Endothelial cell of umbilical vein (primary cell): ENCODE measurements around the gene AGXT. TPM values are rescaled to one million over a fixed set of nuclear protein-coding genes. Genes with fewer than 3 reads are reported as not detected.

Source experiments
- BruUV-seq: library from RNA; stranded (reverse); fragments of 400-500 nt; replicated peaks from 2 replicates; lab custom pipeline; 2021; lab: Mats Ljungman, UMichigan
- CTCF ChIA-PET: fragments of 300-600, 350-600 bp; sonication (Branson Sonifier 250); formaldehyde crosslinking; loops from one replicate; lab custom pipeline; 2021; ENCODE audit warnings: antibody characterized with exemption, inconsistent platforms; lab: Charles Lee
- POLR2A ChIA-PET: fragments of 300-600, 350-600 bp; sonication (Branson Sonifier 250); formaldehyde crosslinking; loops from one replicate; lab custom pipeline; 2021; ENCODE audit warnings: antibody characterized with exemption, inconsistent platforms; lab: Charles Lee
- DNase-seq: peaks from one replicate; pipeline ENCODE4 v3.0.0-alpha.2; 2011; ENCODE audit warnings: low read depth, low spot score
- FAIRE-seq: peaks from 2 replicates; lab custom pipeline; 2011; peaks lifted over from hg19 to GRCh38; lab: Jason Lieb, UNC
- H2AFZ ChIP-seq: 2 replicates; pipeline ENCODE4 v1.6.0; 2012; ENCODE audit warnings: low read depth, low read length, control low read depth, inconsistent platforms
- H3K27ac ChIP-seq: 2 replicates; pipeline ENCODE4 v1.5.1; 2011; ENCODE audit warnings: low read depth, mild to moderate bottlenecking, control low read depth, low read length, moderate library complexity; ENCODE audit not compliant: insufficient read depth
- H3K27me3 ChIP-seq, 2 experiments: 2 replicates each; pipeline versions ENCODE4 v1.6.0 to v1.6.1; 2011; ENCODE audit warnings: low read length in 2 of 2, mixed read lengths in 1 of 2; ENCODE audit not compliant: control insufficient read depth in 2 of 2, insufficient read depth in 2 of 2
- H3K36me3 ChIP-seq, 2 experiments: 2 replicates in 1 of 2; 3 replicates in 1 of 2; pipeline ENCODE4 v1.5.1; 2011; ENCODE audit warnings: low read length in 2 of 2, mild to moderate bottlenecking in 1 of 2, moderate library complexity in 1 of 2; ENCODE audit not compliant: control insufficient read depth in 2 of 2, insufficient read depth in 2 of 2; ENCODE audit errors: extremely low read depth in 1 of 2
- H3K4me1 ChIP-seq: 3 replicates; pipeline ENCODE4 v1.5.1; 2011; ENCODE audit warnings: mild to moderate bottlenecking, low read length; ENCODE audit not compliant: control insufficient read depth, insufficient read depth; ENCODE audit errors: extremely low read depth
- H3K4me2 ChIP-seq: 2 replicates; pipeline ENCODE4 v1.6.1; 2011; ENCODE audit warnings: low read length, control low read depth, mixed read lengths; ENCODE audit not compliant: insufficient read depth
- H3K4me3 ChIP-seq, 3 experiments: fragments of 200-600 bp in 1 of 3; sonication (generic), shearing (Covaris generic) in 1 of 3; replicated peaks in 1 of 3; 2 replicates each; pipeline ENCODE4 v1.5.1; 2011 to 2016; ENCODE audit warnings: control low read depth in 3 of 3, low read length in 3 of 3, mild to moderate bottlenecking in 2 of 3, inconsistent platforms in 1 of 3, low read depth in 1 of 3, moderate library complexity in 1 of 3; ENCODE audit not compliant: insufficient read depth in 1 of 3
- H3K79me2 ChIP-seq: 2 replicates; pipeline ENCODE4 v1.6.0; 2012; ENCODE audit warnings: low read length, inconsistent platforms; ENCODE audit not compliant: control insufficient read depth, insufficient read depth
- H3K9ac ChIP-seq: replicated peaks from 2 replicates; pipeline ENCODE3; 2011; ENCODE audit warnings: low read length, control low read depth; ENCODE audit not compliant: insufficient read depth; ENCODE audit errors: extremely low read depth
- H3K9me1 ChIP-seq: replicated peaks from 3 replicates; pipeline ENCODE4 v1.6.0; 2011; ENCODE audit warnings: mild to moderate bottlenecking, low read length; ENCODE audit not compliant: control insufficient read depth, insufficient read depth; ENCODE audit errors: extremely low read depth
- H3K9me3 ChIP-seq: replicated peaks from 2 replicates; pipeline ENCODE4 v1.5.1; 2012; ENCODE audit warnings: low read length, inconsistent platforms; ENCODE audit not compliant: control insufficient read depth, insufficient read depth
- H4K20me1 ChIP-seq: replicated peaks from 2 replicates; pipeline ENCODE3; 2011; ENCODE audit warnings: mild to moderate bottlenecking, low read length; ENCODE audit not compliant: control insufficient read depth, insufficient read depth; ENCODE audit errors: extremely low read depth
- CTCF ChIP-seq, 2 donors: IDR thresholded peaks; 1 replicate in 1 of 2; 2 replicates in 1 of 2; pipeline ENCODE4 v1.5.1; 2011; ENCODE audit warnings: low read length in 2 of 2, mild to moderate bottlenecking in 2 of 2, moderate library complexity in 2 of 2, control low read depth in 1 of 2, inconsistent platforms in 1 of 2, low read depth in 1 of 2; ENCODE audit not compliant: insufficient read depth in 1 of 2; ENCODE audit errors: extremely low read depth in 1 of 2
- EZH2 ChIP-seq: IDR thresholded peaks from 2 replicates; pipeline ENCODE4 v1.6.1; 2012; ENCODE audit warnings: borderline replicate concordance, low read depth, mild to moderate bottlenecking, moderate library complexity, low read length, inconsistent platforms; ENCODE audit not compliant: severe bottlenecking
- FOS ChIP-seq: IDR thresholded peaks from 2 replicates; pipeline ENCODE4 v1.6.1; 2011; ENCODE audit warnings: mild to moderate bottlenecking, low read length, moderate library complexity, borderline replicate concordance; ENCODE audit not compliant: insufficient read depth
- GATA2 ChIP-seq: IDR thresholded peaks from 2 replicates; pipeline ENCODE4 v1.7.0; 2011; ENCODE audit warnings: low read depth, mild to moderate bottlenecking, moderate library complexity, mixed read lengths, low read length; ENCODE audit not compliant: insufficient read length, insufficient read depth
- JUN ChIP-seq: IDR thresholded peaks from 2 replicates; pipeline ENCODE4 v1.6.1; 2011; ENCODE audit warnings: borderline replicate concordance, low read depth; ENCODE audit not compliant: insufficient read length, insufficient read depth
- MAX ChIP-seq: IDR thresholded peaks from 2 replicates; pipeline ENCODE4 v1.6.1; 2011; ENCODE audit not compliant: insufficient read depth, insufficient read length
- MYC ChIP-seq: IDR thresholded peaks from one replicate; pipeline ENCODE4 v1.6.1; 2011; ENCODE audit warnings: mild to moderate bottlenecking, low read depth, low read length
- POLR2A ChIP-seq: IDR thresholded peaks from 2 replicates; pipeline ENCODE4 v1.6.1; 2012; ENCODE audit warnings: low read depth, mild to moderate bottlenecking, control low read depth, low read length
- POLR2AphosphoS5 ChIP-seq: IDR thresholded peaks from 2 replicates; pipeline ENCODE4 v1.6.1; 2012; ENCODE audit warnings: low read depth, mild to moderate bottlenecking, control low read depth, low read length, moderate library complexity; ENCODE audit not compliant: insufficient read depth
- dilution Hi-C: fragments of 300-500 bp; cut with MboI; formaldehyde crosslinking; loops from one replicate; pipeline ENCODE4 v1.15.0; 2019; ENCODE audit warnings: low sequenced_read_pairs; ENCODE audit not compliant: extremely low pct_ligation_motif_present
- intact Hi-C: fragments of 100-400 bp; cut with micrococcal nuclease; formaldehyde crosslinking; loops from one replicate; pipeline ENCODE4 v1.10.0; 2022
- polyA plus RNA-seq, 4 experiments: library from polyadenylated mRNA; depleted of rRNA in 3 of 4; stranded (reverse) in 3 of 4; unstranded in 1 of 4; fragments of >200 nt; gene quantifications; 2 replicates each; pipeline versions ENCODE4 v1.2.1 to v1.2.3, GENCODE V29; 2011 to 2012; ENCODE audit warnings: missing spikeins in 1 of 4
- total RNA-seq: library from RNA; stranded (reverse); gene quantifications from 2 replicates; pipeline ENCODE4 v1.2.3, GENCODE V29; 2021

AGXT gene
- total and polyA plus RNA-seq, 2 donors (not counting 3 experiments of a cell fraction or from before 2014, with no cell fraction given), result not detected

DNA sequence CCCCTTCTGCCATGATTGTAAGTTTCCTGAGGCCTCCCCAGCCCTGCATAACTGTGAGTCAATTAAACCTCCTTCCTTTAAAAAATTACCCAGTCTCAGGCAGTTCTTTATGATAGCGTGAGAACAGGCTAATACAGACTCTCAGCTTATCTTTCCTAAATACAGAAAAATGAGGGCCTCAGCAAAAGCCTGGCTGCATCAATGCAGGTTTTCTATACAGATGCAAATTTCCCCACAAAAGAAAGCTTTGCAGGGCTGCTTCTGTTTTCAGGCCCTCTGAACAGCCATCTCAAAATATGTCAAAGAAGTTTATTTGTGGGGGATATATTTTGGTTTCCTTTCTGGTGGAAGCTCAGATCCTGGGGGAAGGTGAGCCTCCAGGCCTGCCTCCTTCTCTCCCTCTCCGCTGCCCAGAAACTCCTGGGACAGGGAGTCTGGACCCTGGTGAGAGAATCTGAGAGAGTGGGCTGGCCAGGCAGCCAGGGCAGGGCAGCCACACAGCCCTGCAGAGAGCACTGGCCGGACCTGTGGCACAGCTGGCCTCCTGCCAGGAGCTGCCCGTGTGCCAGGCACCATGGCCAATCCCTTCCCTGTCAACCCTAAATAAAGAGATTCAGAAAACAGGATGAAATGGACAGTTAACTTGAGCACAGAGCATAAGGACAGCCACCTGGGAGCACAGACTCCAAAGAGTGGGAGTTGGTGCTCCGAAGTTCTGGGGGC lies 21.6 kb upstream of the AGXT start:
- intact Hi-C loops, result no loop called here

More for the DNA sequence above, 21.6 kb upstream of the AGXT start:
- POLR2A ChIA-PET, result no interaction called here
- Histone ChIP-seq H3K36me3 (no peaks in the 10 kb centered on the region), H4K20me1 (no peaks in the 10 kb centered on the region), H3K4me3 (no peak overlapping the region), H3K79me2 (no peaks in the 10 kb centered on the region), H3K9me1 (no peaks in the 10 kb centered on the region), H3K4me2 (no peak overlapping the region), H3K27me3 (peaks cover 0 to 4% of the 10 kb centered on the region in 2 experiments), H3K9me3 (no peaks in the 10 kb centered on the region), H3K27ac (no peak overlapping the region), H3K4me1 (no peaks in the 10 kb centered on the region), H3K9ac (no peak overlapping the region), H2AFZ (no peak overlapping the region)
- CTCF ChIA-PET, result interaction anchor here (1.1 to 1.7 kb wide), 3 partner anchors 13 to 333 kb away, joined by 3 to 5 read pairs (median 4); no protein-coding TSS in a partner anchor
- FAIRE-seq (no peak), DNase-seq (no peak)
- BruUV-seq, result no TSS peak
- dilution Hi-C loops, result no loop called here
- TF ChIP-seq MYC, result no peak
- TF ChIP-seq POLR2A, result no peak
- TF ChIP-seq POLR2AphosphoS5, result no peak
- TF ChIP-seq MAX, result no peak
- TF ChIP-seq GATA2, result no peak
- no peak for TF ChIP-seq EZH2
- TF ChIP-seq JUN, result no peak
- TF ChIP-seq CTCF (IDR thresholded peaks at IDR 0.05; ENCODE audit: extremely low read depth in 1 of 2, insufficient read depth in 1 of 2, low read depth in 1 of 2, low read length in 2 of 2), result no peak
- TF ChIP-seq FOS, result no peak
